ENCODE results near the gene UBE3D.
"Not testable (repeated sequence)": the region's sequence is repeated elsewhere in the genome, so short reads cannot be mapped to it uniquely, and the experiment has no call there.

UBE3D gene

DNA sequence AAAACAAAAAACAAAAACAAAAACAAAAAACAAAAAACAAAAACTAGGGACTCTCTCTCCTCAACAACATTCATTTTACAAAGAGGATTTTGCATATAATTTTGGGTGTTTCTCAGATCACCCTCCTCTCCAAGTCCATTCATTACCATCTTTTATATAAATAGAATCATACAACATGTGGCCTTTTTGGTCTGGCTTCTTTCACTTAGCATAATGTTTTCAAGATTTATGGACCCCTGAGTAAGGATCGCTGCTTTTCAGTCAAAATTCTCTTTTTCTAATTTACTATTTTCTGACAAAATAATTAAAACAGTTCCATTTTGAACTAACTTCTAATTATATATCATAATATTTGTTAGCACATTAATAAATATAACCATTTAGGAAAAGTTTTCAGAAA, 94.8 kb downstream of the UBE3D start:
- no peak for DNase-seq

DNA sequence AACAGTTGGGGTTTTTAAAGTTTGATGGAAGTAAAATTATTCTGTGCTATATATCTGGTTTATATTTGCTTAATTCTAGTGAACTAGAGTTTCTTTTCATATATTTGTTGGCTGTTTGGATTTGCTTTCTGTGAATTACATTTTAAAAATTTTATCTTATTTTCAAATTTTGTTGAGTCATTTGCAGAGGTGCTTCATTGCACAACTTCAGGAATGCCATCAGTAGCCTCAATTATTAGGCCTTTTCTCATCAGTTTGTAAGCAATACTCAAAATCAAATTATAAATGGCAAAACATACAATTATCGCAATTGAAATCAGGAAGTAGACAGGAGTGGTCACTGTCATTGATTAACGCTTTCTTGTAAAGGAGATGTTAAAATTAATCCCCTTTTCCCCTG, 96.9 kb downstream of the UBE3D start:
- no peak for DNase-seq

DNA sequence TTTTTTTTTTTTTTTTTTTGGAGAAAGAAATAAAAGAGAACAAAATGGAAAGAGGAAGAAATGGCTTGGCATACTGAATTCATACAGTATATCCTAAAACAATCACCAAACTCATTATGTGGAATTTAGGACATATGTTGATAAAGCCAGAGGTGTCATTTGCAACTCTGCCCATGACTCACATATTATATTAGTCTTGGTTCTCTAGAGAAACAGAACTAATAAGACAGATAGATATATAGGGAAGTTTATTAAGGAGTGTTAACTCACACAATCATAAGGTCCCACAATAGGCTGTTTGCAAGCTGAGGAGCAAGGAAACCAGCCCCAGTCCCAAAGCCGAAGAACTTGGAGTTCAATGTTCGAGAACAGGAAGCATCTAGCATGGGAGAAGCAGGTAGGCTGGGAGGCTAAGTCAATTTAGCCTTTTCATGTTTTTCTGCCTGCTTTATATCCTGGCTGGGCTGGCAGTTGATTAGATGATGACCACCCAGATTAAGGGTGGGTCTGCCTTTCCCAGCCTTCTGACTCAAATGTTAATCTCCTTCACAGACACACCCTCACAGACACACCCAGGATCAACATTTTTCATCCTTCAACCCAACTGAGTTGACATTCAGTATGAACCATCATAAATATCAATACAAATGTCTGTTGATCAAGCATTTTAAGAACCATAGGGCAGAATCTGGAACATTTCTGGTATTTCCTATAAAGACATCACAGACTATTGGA, 102.3 kb downstream of the UBE3D start:
- no peak for DNase-seq

DNA sequence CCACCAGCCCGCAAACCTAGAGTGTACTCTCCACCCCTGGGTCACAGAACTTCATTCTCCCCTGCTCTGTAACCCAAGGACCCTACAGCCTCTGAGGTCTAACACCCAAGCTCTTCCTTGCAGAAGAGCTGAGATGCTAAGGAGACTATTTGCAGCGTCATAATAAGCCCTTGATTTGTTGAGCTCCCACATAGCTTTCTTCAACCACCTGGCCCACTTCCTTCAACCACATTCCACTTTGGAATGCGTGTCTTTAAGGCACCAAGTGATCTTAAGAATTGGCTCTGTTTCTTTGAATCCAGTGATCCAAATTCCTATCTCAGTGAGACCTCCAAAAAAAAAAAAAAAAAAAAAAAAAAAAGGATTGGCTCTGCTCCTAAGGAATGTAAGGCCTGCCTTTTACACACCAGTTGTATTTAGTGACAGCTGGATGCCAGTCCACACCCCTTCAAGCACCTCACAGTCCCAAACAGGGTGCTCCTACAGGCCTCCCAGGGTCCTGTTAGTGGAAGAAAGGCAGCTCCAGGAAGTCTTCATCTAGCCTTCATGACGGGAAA, 106.2 kb downstream of the UBE3D start:
- no peak for DNase-seq

DNA sequence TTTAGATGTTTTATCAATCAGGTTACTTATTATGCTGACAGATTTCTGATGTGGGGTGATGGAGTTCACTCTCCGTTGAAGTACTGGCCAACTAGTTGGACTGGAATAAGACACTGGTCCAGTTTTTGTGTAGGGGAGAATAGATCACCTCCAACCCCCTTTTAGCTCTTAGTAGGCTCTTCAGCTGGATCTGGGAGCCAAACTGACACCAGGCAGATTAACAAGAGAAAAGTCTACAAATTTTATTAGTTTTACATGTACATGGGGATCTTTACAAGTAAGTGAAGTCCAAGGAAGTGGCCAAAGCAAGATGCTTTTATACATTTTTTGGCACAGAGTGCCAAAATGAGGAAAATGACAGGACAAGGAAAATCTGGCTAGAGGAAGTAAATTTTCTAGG, 107.1 kb downstream of the UBE3D start:
- no peak for DNase-seq

DNA sequence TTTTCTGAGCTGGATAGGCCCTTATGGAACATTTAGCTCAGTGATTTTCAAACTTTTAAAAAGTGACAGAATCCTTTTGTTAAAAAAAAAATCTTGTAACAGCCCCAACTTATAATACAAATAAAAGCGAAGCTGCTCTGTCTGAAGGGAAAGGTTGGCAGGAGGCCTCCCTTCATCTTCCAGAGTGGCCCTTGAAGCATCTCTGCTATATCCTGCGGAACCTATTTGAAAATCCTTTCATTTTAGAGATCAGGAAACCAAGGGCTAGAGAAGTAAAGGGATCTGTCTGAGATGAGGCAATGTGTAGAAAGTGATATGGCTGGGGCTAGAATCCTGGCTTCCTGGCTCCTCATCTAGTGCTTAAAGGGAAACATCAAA, 107.8 kb downstream of the UBE3D start:
- DNase-seq: no peak

DNA sequence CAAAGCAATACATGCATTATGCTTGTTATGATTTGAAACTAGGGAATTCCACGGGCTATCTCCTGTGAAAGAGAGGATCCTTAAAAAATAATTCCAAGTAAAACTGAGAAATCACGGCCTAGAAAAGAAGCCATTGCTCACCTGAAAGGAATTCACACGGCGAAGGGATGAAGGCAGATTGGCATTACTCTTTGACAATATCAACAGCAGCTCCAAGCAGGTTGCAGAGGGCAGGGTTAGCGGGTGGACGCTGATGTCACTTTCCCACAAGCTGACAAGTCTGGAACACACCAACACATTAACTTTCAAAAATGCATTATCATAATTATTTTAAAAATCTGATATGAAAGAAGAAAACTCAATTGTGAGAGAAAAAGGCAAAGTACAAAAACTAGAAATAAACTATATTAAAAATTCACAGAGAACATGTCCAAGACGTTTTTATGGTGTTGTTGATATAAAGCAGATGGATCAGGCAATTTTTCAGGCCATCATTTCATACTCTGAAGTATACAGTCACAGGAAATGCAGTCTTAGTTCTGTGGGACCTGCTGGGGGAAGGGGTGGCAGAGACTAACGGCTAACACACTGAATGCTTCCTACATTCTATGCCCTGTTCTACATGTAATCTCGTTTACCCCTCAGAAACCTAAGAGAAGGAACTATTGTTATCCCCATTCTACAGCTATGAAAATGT, 108.3 kb downstream of the UBE3D start:
- no peak for DNase-seq

DNA sequence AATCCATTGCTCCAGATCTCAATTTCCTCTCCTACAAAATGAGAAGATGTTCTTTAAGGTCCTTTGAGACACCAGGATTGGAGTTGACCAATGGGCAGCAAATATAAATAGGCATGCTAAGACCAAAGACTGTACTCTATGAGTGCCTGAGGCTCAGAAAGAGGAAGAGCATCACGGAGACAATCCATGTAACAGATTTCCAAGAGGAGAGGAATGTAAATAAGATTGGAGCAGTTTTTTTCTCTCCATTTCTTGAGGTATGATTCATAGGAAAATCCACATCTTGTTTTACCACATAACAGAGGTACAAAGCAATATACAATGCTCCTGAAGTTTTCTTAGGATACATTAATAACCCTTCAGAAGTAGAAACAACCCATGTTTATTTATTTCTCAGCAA, 109.8 kb downstream of the UBE3D start:
- DNase-seq: no peak

DNA sequence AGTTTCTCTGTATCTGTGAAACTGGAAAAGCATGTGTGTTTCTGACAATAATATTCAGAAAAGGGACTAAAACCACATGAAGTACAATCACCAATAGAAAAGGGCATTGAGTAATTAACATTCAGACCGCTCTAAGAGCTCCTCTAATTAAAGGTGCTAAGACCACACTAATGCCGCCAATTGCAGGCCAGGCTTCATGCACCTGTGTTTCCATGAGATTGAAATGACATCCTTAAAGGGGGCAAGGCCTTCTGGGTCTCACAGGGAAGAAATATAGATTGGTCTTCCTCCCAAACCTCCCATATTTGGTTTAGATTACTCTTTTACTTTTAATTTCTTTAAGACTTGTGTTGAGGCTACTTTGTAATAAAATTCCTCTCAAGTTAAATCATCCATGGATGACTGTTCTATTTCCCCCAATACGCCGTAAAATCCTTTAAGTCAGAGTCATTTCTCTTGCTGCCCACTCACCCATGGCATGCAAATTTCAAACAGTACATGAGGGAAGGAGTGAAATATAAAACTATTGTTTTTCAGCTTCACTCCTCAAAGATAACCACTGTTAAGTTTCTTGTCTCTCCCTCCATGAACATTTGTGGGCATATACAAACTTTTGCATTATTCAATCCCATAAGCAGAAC, 110.6 kb downstream of the UBE3D start:
- no peak for DNase-seq

DNA sequence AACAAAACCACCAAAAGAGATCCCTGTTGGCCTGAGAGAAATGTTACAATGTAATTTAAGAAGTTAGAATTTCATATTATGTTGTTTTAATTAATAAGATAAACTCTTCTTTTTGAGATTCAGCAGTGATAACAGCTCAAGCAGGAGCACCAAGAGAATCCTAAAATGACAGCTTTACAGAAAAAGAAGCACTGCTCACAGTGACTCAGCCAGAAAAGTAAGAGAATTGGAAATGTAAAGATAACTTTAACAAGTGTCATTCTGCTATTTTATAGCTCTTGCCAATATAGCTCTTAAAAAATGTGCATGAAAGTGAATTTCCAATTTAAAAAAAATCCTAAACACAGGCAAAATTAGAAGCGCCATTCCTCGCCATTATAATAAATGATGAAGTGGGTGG, 111.3 kb downstream of the UBE3D start:
- no peak for DNase-seq

DNA sequence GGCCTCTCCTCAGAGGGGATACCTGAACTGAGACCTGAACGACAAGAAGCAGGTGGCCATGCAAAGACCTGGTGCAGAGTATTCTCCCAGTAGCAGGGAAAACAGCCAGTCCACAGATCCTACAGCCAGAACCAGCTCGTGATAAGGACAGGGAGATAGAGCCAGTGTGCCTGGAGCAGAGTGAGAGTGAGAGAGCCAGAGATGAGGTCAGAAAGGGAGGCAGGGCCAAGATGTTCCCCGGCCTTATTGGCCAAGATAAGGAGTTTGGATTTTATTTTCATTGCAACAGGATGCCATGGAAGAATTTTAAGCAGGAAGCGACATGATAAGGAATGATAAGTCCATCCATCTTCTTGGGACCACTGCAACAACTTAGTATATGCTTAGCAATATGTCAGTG, 111.8 kb downstream of the UBE3D start:
- DNase-seq: no peak

DNA sequence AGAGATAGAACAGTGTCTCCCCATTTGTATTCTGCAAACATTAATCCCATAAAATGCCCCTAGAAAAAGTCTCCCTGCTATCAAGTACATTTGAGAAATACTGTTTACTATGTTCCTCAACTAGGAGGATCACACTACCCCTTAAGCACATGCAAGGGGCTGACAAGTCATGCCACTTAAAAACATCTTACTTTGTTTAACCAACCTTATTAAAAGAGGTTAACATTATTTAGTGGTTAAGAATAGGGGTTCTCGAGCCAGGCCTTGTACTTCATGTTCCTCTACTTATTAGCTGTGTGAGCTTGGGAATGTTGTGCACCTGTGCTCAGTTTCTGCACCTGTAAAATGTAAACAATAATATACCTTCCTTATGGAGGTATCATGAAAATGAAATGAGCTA, 113.7 kb downstream of the UBE3D start:
- DNase-seq: no peak

DNA sequence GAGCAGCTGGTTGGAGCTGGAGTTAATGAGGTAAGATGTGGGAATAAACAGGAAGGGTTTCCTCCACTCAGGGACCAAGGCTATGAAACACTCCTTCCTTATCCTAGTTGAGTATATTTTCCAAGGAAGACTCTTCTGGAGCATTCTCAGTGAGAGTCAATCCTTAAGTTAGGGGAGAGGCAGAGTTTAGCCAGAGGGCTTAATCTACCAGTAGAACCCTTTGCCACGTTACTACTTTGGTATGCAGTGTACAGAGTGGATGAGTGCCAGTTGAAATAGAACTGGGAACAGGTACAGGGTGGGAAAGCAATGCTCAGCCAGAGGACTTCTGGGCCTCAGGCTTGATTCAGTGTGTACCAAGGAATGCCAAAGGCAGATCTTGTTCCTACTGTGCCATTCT, 114.3 kb downstream of the UBE3D start:
- no peak for DNase-seq

DNA sequence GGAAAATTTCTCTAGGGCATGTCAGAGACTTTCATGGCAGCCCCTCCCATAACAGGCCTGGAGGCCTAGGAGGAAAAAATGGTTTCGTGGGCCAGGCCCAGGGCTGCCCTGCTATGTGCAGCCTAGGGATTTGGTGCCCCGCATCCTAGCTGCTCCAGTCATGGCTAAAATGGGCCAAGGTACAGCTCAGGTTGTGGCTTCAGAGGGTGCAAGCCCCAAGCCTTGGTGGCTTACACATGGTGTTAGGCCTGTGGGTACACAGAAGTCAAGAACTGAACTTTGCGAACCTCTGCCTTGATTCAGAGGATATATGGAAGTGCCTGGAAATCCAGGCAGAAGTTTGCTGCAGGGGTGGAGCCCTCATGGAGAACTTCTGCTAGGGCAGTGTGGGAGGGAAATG, 134.7 kb downstream of the UBE3D start:
- not testable (repeated sequence) for DNase-seq

DNA sequence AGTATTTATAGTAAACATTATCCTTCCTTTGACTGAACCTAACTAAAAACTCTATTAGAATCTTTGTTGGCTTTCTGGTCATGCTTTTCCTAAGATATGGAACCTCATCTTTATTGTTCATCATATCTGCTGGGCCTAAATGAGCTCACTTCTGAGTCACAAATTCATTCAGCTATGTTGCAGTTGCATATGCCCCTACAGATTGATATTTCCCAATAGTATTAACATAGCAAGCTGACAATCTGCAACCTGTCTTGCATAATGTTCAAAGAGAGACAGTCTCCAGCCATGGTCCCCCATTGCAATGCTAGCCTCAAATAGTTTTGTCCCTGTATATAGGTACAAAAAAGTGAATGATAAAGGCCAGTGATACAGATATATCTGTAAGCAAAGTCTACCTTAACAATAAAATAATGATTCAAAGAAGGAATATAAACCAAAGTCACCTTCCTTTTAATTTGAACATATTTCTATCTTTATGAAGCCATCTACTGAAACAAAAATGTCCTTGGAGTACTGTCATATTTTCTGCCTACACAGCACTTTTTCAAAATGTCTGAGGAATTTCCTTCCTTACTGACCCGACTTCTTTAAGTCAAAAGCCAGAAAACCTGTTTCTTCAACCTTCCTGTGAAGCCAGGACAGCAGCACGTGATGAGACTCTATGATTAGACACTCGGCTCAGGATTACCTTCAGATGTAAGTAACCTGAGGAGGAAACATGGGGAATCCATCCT, 140.7 kb downstream of the UBE3D start:
- DNase-seq: no peak

DNA sequence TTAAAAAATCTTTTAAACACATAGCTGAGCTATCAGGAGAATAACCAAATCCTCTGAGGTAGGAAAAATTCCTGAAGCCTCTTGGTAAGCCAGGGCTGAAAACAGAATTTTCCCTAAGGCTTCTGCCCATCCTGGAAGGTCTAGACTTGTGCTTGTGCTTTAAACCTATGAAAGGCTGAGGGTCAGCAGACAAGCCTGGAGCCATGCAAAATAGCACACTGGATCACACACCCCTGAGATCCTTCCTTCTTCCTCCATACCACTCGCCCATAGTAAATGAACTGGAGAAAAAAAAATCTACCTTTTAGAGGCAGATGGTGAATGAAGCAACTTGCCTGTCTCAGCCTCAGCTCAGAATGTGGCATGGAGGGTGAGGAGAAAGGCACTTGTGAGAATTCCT, 144.4 kb downstream of the UBE3D start:
- DNase-seq: no peak

DNA sequence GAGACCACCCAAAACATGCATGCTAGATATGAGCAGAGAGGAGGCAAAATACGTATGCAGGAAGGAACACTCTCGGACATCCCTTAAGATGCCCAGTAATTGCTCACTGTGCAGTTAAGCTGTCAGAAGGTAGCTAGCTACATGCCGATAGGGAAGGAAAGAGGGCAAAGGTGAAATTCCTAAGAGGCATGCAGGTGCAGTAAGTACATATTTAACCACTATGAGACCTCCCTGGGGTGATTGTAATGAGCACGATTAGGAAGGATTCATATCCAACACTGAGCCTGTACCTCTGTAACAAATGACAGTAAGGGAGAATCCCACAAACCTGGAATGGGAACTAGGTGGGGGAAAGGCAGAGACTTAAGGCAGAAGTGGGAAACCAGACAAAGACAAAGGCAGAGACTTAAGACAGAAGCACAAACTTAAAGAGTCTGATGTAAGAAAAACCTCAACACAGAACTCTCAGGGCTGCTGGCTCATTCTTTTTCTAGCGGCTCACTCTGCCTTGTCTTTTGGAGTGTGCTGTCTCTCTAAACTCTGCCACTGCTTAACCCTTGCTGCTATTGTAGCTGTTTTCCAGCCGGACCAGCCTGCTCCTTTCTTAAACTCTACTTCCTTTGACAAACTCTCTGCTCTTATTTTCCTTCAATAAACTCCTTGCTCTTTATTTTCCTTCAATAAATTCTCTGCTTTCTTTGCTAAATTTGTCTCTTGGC, 148.1 kb downstream of the UBE3D start:
- no peak for DNase-seq

DNA sequence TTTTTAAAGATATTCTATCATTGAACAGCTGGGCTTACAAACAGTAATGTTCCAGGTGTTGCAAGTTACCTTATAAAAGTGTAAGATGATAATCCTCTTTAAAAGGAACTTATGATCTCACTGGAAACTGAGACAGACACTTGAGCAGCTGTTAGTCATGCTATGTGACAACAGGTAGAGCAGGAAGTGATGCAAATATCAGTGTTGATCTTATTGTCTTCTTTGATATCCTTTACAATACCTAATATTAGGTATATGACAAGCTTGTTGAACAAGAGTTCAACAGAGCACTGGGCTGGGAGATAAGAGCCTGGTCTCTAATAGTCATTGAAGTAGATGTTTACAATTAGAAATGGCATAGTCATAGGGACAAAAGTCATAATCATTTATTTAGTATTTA, 150.0 kb downstream of the UBE3D start:
- no peak for DNase-seq

DNA sequence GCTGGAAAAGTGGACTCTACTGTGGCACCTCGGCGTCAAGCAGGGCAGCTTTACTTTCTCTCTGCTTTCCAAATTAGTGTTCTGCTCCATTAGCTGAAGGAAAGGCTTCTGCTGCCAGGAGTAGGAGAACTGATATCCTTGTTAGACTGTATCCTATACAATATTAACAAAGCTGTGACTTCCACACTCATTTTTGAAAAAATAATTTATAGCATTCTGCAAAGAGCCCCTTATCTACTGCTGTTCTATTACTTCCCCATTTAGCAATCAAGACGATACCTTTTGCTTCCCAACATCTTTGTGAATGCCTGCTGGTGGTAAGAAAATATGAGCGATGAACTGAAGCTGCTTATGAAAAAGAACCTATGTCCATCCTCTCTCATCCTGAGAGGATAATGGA, 151.1 kb downstream of the UBE3D start:
- no peak for DNase-seq

DNA sequence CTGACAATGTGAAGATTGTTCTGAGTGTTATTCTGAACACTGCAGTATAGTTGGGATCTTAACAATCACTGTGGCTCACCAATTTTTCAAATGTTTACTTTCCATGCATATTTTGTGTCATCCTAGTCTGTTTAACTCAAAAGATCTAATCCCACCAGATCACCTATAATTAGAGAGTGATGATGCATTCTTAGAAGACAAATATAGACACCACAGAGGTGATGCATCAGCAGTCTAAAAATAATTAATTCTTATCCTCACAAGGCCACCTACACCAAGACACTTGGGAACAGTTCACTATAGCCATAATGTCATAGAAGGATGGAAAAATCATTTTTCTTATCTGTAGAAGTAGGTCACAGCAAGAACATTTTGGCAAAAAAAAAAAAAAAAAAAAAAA, 154.8 kb downstream of the UBE3D start:
- no peak for DNase-seq

DNA sequence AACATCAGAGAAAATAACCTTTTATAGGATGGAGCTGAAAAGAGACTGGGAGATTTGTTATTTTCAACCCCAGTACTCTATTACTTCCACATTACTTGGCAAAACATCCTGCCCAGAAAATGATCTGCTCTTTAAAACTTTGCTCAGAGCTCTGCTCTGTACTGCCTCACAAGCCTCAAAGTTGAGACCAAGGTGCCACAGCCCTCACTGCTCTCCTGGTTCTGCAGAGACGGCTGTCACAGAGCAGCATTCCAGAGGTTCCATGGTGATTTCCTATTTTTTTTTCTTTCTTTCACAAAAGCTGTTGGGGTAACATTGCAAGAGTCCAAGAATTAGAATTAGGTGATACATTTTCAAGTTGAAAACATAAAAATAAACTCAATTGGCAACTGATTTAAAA, 155.2 kb downstream of the UBE3D start:
- no peak for DNase-seq

DNA sequence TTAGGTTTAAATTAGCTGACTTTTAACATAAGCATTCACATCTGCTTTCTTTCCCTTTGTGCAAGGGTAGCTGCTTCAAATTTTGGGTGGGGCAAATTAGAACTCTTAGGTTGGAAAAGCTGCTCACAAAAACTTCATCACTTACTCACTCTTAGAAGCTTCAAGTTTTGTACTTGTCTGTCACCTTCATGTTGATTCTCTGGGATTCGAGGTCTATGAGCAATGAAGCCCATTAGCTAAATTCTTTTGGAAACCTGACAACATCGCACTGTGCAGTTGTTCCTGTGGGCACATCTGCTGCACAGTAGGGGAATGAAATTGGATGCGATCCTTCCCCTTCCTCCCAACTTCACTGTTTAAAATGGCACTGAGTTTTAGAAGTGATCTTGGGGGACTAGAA, 156.1 kb downstream of the UBE3D start:
- no peak for DNase-seq

DNA sequence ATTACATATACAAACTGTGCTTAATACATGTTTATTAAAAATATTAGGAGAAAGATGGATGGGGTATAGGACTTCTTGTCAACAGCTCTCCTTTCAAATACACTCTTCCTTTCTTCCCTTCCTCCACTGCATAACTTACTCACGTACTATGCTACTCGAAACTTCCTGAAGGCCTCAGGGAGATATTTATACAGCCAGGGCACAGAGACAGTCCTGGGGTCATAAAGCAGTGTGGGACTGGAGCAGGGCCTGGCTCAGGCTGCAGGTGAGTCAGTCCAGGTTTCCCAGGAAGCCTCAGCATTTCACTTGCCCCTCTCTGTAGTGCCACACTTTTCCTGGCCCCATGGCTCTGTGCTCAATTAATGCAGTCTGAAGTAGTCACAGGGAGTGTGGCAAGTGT, 157.0 kb downstream of the UBE3D start:
- no peak for DNase-seq
